ENCODE results near the gene SLC16A3. TPM values are rescaled to one million over a fixed set of nuclear protein-coding genes. Genes with fewer than 3 reads are reported as not detected.
A peak's percentile ranks its signal among the peaks of the same experiment; 100 is the strongest.

Gene SLC16A3
- total RNA-seq, 2 donors from 2014 or later, result 5.0 to 69.2 TPM

DNA sequence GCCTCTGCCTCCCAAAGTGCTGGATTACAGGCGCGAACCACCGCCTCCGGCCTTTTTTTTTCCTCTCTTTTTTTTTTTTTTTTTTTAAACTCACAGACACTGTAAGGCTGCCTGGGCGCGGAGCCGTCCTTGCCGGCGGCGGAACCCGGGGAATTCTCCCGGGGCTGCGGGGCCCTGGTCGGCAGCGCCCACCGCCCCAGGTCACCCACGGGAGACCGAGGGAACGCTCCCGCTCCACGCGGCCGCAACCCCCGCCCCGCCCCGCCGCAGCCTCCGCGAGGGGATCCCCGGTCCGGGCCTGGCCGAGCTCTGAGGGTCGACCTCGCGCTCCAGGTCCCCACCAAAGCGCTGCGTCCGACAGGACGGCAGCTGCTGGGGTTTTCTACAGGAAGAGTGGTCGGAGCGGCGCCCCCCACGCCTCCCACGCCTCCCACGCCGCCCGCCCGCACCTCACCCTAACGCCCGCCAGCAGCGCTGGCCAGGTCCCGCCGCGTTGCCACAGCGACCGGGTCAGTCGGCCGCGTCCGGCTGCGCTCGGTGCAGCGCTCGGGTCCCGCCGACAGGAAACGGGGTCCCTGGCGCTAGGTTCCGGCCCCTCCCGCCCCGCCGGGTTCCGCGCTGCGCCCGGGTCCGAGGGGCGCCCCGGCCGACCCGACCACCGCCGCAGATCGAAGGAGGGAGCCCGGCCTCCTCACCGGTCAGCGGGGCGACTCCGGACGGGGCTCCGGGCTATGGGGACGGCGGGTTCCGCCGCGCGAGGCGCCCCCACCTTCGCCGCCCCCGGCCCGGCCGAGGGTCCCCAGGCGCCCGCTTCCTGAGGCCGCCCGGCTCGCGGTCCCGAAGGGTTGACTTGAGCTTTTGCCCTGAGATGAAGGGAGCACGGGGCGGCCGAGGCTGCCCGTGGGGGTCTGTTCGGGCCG is 16.3 kb upstream of the SLC16A3 start, which contains the start of gene CCDC57:
TSS of gene CCDC57 (minus strand) at position 512 of the 920 bp plus-strand sequence. CDS start 10,898 bp downstream, outside the sequence.
- Histone ChIP-seq H3K9me3 (no peaks in the 10 kb centered on the region), H3K27me3 (replicated peaks; ENCODE audit: insufficient read depth) (no peaks in the 10 kb centered on the region), H3K4me3 (peak within 1 kb of the TSS; percentile 69 to 91), H3K27ac (peak within 1 kb of the TSS; percentile 57 to 74), H3K36me3 (no peaks in the 10 kb centered on the region), H3K4me1 (replicated peaks) (peaks cover 9% of the 10 kb centered on the region)
- peak; percentile 58 for DNase-seq (ENCODE audit: low spot score)
- under 1% methylated on average over 81 of the region's 116 CpGs for WGBS
- intact Hi-C loops (cut with DNase I), result no loop called here
- TF ChIP-seq, protein P1, sequence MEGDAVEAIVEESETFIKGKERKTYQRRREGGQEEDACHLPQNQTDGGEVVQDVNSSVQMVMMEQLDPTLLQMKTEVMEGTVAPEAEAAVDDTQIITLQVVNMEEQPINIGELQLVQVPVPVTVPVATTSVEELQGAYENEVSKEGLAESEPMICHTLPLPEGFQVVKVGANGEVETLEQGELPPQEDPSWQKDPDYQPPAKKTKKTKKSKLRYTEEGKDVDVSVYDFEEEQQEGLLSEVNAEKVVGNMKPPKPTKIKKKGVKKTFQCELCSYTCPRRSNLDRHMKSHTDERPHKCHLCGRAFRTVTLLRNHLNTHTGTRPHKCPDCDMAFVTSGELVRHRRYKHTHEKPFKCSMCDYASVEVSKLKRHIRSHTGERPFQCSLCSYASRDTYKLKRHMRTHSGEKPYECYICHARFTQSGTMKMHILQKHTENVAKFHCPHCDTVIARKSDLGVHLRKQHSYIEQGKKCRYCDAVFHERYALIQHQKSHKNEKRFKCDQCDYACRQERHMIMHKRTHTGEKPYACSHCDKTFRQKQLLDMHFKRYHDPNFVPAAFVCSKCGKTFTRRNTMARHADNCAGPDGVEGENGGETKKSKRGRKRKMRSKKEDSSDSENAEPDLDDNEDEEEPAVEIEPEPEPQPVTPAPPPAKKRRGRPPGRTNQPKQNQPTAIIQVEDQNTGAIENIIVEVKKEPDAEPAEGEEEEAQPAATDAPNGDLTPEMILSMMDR (IDR thresholded peaks at IDR 0.05), result peak in 2 of 4 experiments; percentile 47 to 54
- TF ChIP-seq POLR2AphosphoS5 (IDR thresholded peaks at IDR 0.05) (peak; percentile 67), POLR2A (IDR thresholded peaks at IDR 0.05) (peak; percentile 70)

DNA sequence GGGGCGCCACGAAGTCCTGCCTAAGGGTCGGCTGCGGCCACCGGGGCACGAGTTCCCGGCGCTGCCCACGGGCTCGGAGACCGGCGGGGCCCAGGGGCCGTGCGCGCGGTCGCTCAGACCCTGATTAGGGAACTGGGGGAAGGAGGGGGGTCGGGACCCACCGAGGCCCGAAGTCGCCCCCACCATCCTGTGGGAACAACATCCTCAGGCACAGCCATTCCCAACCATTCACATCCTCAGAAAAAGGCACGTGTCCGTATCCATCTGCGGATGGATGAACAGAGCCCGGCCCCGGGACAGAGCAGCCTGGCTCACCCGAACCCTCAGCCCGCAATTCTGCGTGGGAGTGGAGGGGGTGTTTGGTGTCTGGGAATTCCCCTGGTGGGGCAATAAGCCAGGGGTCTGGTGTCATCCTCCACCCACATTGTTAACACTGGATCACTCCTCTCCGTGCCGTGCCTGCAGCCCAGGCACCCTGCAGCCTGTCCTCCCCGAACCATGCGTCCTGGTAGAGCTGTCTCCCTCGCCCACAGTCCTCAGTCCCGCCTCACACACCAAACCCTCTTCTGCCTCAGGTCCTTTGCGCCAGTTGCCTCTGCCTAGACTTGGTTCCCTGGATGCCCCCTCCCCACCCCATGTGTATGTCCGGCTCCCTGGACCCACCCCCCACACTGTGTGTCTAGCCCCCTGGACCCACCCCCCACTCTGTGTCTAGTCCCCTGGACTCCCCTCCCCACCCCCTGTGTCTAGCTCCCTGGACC is 15.4 kb upstream of the SLC16A3 start:
- intact Hi-C loops (cut with DNase I), result no loop called here
- Histone ChIP-seq H3K36me3 (no peaks in the 10 kb centered on the region), H3K9me3 (no peaks in the 10 kb centered on the region), H3K4me1 (replicated peaks) (peaks cover 9% of the 10 kb centered on the region), H3K4me3 (peak overlapping the region; percentile 69 to 91), H3K27me3 (replicated peaks; ENCODE audit: insufficient read depth) (no peaks in the 10 kb centered on the region), H3K27ac (peak overlapping the region; percentile 57 to 74)
- no peak for DNase-seq (ENCODE audit: low spot score)
- 7% methylated on average over 32 of the region's 37 CpGs for WGBS
- TF ChIP-seq POLR2A (IDR thresholded peaks at IDR 0.05) (no peak), POLR2AphosphoS5 (IDR thresholded peaks at IDR 0.05) (peak; percentile 20)

DNA sequence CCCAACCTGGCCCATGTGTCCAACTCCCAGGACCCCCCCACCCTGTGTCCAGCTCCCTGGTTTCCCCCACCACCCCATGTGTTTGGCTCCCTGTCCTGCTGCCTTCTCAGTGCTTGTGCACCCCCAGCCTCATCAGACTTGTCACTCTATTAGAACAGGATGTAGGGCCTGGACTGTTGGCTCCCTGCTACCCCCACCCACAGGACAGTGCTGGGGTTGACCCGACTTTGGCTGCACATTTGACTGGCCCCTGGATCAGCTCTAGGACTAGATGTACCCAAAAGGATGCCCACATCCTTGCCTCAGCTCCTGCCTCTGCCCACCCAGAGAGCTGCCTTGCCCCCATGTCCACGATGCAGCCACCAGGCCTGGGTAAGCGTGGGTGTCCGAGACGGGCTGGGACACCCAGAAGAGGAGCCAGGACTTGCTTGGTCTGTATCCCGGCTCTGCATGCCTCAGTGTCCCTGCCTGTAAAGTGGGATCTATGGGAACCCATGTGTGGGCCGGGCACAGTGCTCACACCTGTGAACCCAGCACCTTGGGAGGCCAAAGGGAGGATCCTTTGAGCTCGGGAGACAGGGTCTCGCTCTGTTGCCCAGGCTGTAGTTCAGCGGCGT is 14.7 kb upstream of the SLC16A3 start:
- whole genome bisulfite sequencing, result 85% methylated on average over 11 of the region's 11 CpGs
- H3K4me1 ChIP-seq (replicated peaks), result peaks cover 9% of the 10 kb centered on the region
- no peaks in the 10 kb centered on the region for H3K36me3 ChIP-seq
- TF ChIP-seq, protein P1 (IDR thresholded peaks at IDR 0.05), result no peak
- TF ChIP-seq POLR2A (IDR thresholded peaks at IDR 0.05) (no peak), POLR2AphosphoS5 (IDR thresholded peaks at IDR 0.05) (no peak)
- no peaks in the 10 kb centered on the region for H3K27me3 ChIP-seq (replicated peaks; ENCODE audit: insufficient read depth)
- H3K27ac ChIP-seq, result no peak overlapping the region
- DNase-seq (ENCODE audit: low spot score), result no peak
- intact Hi-C loops (cut with DNase I), result no loop called here
- no peaks in the 10 kb centered on the region for H3K9me3 ChIP-seq
- H3K4me3 ChIP-seq, result no peak overlapping the region

DNA sequence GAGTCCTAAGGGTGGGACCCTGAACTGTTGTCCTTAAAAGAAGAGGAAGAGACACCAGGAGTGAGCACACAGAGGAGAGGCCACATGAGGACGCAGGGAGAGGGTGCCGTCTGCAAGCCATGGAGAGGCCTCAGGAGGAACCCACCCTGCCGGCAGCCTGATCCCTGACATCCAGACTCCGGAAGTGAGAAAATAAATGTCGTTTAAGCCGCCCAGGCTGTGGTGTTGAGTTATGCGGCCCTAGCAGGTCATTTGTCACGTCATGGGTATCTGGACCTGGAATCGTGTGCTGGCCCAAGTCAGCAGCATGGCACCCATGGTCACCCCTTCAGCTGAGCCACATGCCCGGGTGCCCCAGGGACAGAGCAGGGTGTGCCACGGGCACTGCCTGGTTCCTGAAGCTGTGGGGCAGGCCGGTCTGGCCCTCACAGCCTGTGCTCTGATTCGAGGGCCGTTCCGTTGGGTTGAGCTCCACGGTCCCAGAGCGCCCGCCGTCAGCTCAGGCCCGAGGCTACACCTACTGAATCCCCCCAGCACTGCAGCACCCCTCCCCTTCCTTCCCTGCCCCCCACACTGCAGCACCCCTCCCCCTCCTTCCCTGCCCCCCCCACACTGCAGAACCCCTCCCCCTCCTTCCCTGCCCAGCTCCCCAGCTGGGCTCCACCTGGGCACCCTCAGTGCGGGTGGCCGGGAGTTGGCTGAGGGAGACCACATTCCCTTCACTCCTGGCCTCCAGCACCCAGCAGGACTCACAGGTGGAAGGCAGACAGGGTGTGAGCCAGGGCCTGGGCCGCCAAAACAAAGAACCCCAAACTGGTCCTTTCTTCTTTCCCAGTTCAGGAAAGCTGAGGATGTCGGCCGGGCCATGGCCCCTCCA is 13.5 kb upstream of the SLC16A3 start:
- TF ChIP-seq, protein P1 (IDR thresholded peaks at IDR 0.05), result no peak
- no peak for TF ChIP-seq POLR2A (IDR thresholded peaks at IDR 0.05)
- no peak for TF ChIP-seq POLR2AphosphoS5 (IDR thresholded peaks at IDR 0.05)
- Histone ChIP-seq H3K27me3 (replicated peaks; ENCODE audit: insufficient read depth) (no peaks in the 10 kb centered on the region), H3K4me1 (replicated peaks) (peaks cover 9% of the 10 kb centered on the region), H3K9me3 (no peaks in the 10 kb centered on the region), H3K4me3 (no peak overlapping the region), H3K36me3 (no peaks in the 10 kb centered on the region), H3K27ac (no peak overlapping the region)
- WGBS, result 77% methylated on average over 23 of the region's 25 CpGs
- intact Hi-C loops (cut with DNase I), result no loop called here
- DNase-seq (ENCODE audit: low spot score), result no peak

Measured in prostate gland (tissue), 2 donors.